HepG2 (cell line): ENCODE measurements around the gene ATG2A. TPM values are rescaled to one million over a fixed set of nuclear protein-coding genes. Genes with fewer than 3 reads are reported as not detected.
A peak's percentile ranks its signal among the peaks of the same experiment; 100 is the strongest.

Experiments used
- ATAD3A ChIP-seq: sonication (generic); formaldehyde crosslinking; IDR thresholded peaks from 2 replicates; pipeline ENCODE4 v1.4.0; 2020; ENCODE audit warnings: missing genetic modification reagents
- ATF7-NPFF ChIP-seq: sonication (generic); formaldehyde crosslinking; IDR thresholded peaks from 2 replicates; pipeline ENCODE4 v1.8.1; 2023; ENCODE audit warnings: mild to moderate bottlenecking, low read depth, missing genetic modification reagents, moderate library complexity
- MED1 ChIP-seq: sonication (generic); formaldehyde crosslinking; IDR thresholded peaks from 2 replicates; pipeline ENCODE4 v1.4.0; 2020; ENCODE audit warnings: missing genetic modification reagents
- SMAD9 ChIP-seq: sonication (generic); formaldehyde crosslinking; IDR thresholded peaks from 2 replicates; pipeline ENCODE4 v1.5.1; 2020; ENCODE audit warnings: mild to moderate bottlenecking, missing genetic modification reagents
- SRSF4 ChIP-seq: fragments of 200-400 bp; formaldehyde crosslinking; IDR thresholded peaks from one replicate; pipeline ENCODE4 v1.6.1; 2018; ENCODE audit warnings: mild to moderate bottlenecking, low read depth, low read length, moderate library complexity; ENCODE audit not compliant: poor library complexity, severe bottlenecking
- TBX3 ChIP-seq: fragments of 450-650 bp; IDR thresholded peaks from 2 replicates; pipeline ENCODE4 v1.6.1; 2017; ENCODE audit warnings: antibody characterized with exemption, mild to moderate bottlenecking, inconsistent platforms, borderline replicate concordance
- THAP7 ChIP-seq: sonication (generic); formaldehyde crosslinking; IDR thresholded peaks from 2 replicates; pipeline ENCODE4 v1.8.1; 2023; ENCODE audit warnings: mild to moderate bottlenecking, missing genetic modification reagents
- ZC3H13 ChIP-seq: sonication (generic); formaldehyde crosslinking; IDR thresholded peaks from 2 replicates; pipeline ENCODE4 v1.8.1; 2023; ENCODE audit warnings: mild to moderate bottlenecking, missing genetic modification reagents, moderate library complexity
- ZMYM2 ChIP-seq: sonication (generic); formaldehyde crosslinking; IDR thresholded peaks from 2 replicates; pipeline ENCODE4 v1.8.0; 2022; ENCODE audit warnings: mild to moderate bottlenecking, missing genetic modification reagents
- ZNF121 ChIP-seq: sonication (generic); formaldehyde crosslinking; IDR thresholded peaks from 2 replicates; pipeline ENCODE4 v1.5.0; 2020; ENCODE audit warnings: mild to moderate bottlenecking, missing genetic modification reagents
- ZNF235 ChIP-seq: sonication (generic); formaldehyde crosslinking; IDR thresholded peaks from 2 replicates; pipeline ENCODE4 v1.8.1; 2023; ENCODE audit warnings: mild to moderate bottlenecking, missing genetic modification reagents, borderline replicate concordance
- ZNF512B ChIP-seq: sonication (generic); formaldehyde crosslinking; IDR thresholded peaks from 2 replicates; pipeline ENCODE4 v1.5.1; 2020; ENCODE audit warnings: missing genetic modification reagents, mild to moderate bottlenecking, borderline replicate concordance
- ZNF576 ChIP-seq: sonication (generic); formaldehyde crosslinking; IDR thresholded peaks from 2 replicates; pipeline ENCODE4 v1.4.0; 2020; ENCODE audit warnings: mild to moderate bottlenecking, missing genetic modification reagents
- ZSCAN22 ChIP-seq: sonication (generic); formaldehyde crosslinking; IDR thresholded peaks from 2 replicates; pipeline ENCODE4 v1.4.0; 2020; ENCODE audit warnings: mild to moderate bottlenecking, missing genetic modification reagents
- polyA plus RNA-seq, 8 experiments: library from polyadenylated mRNA; depleted of rRNA in 3 of 8; stranded (reverse) in 7 of 8; unstranded in 1 of 8; fragments of >200 nt; fragmentation: Illumina TruSeq in 4 of 8; extraction: Trizol in 4 of 8; gene quantifications; 2 replicates each; pipeline versions ENCODE4 v1.2.1 to v1.2.3, GENCODE V29; 2011 to 2016; ENCODE audit warnings: low read depth in 4 of 8, missing spikeins in 1 of 8, mixed read lengths in 1 of 8; ENCODE audit not compliant: insufficient read depth in 1 of 8
- total RNA-seq, 5 experiments: library from RNA; depleted of rRNA; stranded (reverse); fragments of >200 nt; fragmentation: Illumina TruSeq; extraction: Trizol; gene quantifications; 2 replicates each; pipeline ENCODE4 v1.2.3, GENCODE V29; 2016; ENCODE audit warnings: low read depth in 1 of 5
- TF ChIP-seq, protein P1 (sequence below): sonication (generic); formaldehyde crosslinking; conservative IDR thresholded peaks from 2 replicates; pipeline ENCODE4 v1.4.0; 2020; ENCODE audit warnings: mild to moderate bottlenecking, missing genetic modification reagents, moderate library complexity
- TF ChIP-seq, protein P2 (sequence below): IDR thresholded peaks from 2 replicates; pipeline ENCODE4 v1.6.1; 2016; ENCODE audit warnings: low read depth, borderline replicate concordance

ATG2A gene
- total and polyA plus RNA-seq, 2 of the 13 experiments (the other 11 are each of a cell fraction or from before 2014, with no cell fraction given), result 6.7 to 8.0 TPM

DNA sequence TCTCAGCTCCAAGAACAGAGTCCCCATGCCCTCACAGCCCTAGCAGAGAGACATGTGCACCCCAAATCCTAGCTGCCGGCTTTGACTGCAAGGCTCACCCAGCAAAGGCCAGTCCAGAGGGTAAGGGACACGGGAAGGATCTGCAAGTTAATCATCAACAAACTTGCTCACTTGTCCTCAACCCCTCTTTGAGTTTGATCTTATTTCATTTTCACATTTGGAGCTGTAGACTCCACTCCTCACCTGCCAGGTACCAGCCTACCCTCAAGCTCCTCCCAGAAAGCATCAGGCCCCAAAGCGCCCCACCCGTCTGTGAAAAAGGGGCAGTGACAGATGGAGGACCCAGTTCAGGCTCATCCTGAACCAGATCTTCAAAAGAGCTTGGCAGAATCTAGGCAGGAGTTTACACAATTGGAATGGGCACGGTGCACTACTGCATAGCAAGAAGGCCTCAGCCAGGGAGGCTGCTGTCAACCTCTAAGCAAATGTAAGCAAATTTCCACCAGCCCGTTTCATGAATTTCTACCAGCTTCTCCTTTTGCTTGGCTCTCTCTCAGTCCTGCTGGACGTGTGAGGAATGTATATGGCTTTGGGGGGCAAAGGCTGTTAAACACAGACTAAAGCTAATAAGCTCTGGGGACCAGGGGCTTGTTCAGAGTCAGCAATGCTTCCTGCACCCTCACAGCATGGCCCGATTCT, 44.1 kb downstream of the ATG2A start (continued):
- TF ChIP-seq ZNF512B (CRISPR knock-in tag), result no peak
- TF ChIP-seq SMAD9, result no peak
- no peak for TF ChIP-seq ZNF576 (CRISPR knock-in tag)
- TF ChIP-seq THAP7 (CRISPR knock-in tag), result no peak
- no peak for TF ChIP-seq ZSCAN22 (CRISPR knock-in tag)
- TF ChIP-seq TBX3, result no peak
- no peak for TF ChIP-seq ZC3H13 (CRISPR knock-in tag)
- TF ChIP-seq, protein P1, sequence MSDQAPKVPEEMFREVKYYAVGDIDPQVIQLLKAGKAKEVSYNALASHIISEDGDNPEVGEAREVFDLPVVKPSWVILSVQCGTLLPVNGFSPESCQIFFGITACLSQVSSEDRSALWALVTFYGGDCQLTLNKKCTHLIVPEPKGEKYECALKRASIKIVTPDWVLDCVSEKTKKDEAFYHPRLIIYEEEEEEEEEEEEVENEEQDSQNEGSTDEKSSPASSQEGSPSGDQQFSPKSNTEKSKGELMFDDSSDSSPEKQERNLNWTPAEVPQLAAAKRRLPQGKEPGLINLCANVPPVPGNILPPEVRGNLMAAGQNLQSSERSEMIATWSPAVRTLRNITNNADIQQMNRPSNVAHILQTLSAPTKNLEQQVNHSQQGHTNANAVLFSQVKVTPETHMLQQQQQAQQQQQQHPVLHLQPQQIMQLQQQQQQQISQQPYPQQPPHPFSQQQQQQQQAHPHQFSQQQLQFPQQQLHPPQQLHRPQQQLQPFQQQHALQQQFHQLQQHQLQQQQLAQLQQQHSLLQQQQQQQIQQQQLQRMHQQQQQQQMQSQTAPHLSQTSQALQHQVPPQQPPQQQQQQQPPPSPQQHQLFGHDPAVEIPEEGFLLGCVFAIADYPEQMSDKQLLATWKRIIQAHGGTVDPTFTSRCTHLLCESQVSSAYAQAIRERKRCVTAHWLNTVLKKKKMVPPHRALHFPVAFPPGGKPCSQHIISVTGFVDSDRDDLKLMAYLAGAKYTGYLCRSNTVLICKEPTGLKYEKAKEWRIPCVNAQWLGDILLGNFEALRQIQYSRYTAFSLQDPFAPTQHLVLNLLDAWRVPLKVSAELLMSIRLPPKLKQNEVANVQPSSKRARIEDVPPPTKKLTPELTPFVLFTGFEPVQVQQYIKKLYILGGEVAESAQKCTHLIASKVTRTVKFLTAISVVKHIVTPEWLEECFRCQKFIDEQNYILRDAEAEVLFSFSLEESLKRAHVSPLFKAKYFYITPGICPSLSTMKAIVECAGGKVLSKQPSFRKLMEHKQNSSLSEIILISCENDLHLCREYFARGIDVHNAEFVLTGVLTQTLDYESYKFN (CRISPR knock-in tag), result peak; percentile 64
- TF ChIP-seq, protein P2, sequence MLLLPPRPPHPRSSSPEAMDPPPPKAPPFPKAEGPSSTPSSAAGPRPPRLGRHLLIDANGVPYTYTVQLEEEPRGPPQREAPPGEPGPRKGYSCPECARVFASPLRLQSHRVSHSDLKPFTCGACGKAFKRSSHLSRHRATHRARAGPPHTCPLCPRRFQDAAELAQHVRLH, result no peak
- TF ChIP-seq ZNF235 (CRISPR knock-in tag), result no peak
- TF ChIP-seq MED1 (CRISPR knock-in tag), result no peak
- no peak for TF ChIP-seq ATF7-NPFF (CRISPR knock-in tag)
- TF ChIP-seq ZMYM2, result no peak
- no peak for TF ChIP-seq ZNF121
- TF ChIP-seq ATAD3A (CRISPR knock-in tag), result no peak
- no peak for TF ChIP-seq SRSF4
